Measurements from ENCODE around the gene NUSAP1.

GRCh38 chr15:41292521-41292920 lies 40.2 kb upstream of the NUSAP1 start:
- TF ChIP-seq, protein P1, sequence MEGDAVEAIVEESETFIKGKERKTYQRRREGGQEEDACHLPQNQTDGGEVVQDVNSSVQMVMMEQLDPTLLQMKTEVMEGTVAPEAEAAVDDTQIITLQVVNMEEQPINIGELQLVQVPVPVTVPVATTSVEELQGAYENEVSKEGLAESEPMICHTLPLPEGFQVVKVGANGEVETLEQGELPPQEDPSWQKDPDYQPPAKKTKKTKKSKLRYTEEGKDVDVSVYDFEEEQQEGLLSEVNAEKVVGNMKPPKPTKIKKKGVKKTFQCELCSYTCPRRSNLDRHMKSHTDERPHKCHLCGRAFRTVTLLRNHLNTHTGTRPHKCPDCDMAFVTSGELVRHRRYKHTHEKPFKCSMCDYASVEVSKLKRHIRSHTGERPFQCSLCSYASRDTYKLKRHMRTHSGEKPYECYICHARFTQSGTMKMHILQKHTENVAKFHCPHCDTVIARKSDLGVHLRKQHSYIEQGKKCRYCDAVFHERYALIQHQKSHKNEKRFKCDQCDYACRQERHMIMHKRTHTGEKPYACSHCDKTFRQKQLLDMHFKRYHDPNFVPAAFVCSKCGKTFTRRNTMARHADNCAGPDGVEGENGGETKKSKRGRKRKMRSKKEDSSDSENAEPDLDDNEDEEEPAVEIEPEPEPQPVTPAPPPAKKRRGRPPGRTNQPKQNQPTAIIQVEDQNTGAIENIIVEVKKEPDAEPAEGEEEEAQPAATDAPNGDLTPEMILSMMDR (IDR thresholded peaks at IDR 0.05): no peak
- no peak for TF ChIP-seq POLR2AphosphoS5 (IDR thresholded peaks at IDR 0.05)
- TF ChIP-seq POLR2A (IDR thresholded peaks at IDR 0.05): no peak

Measured in upper lobe of left lung (tissue), 4 donors.